ENCODE data around the gene DHDH. TPM values are rescaled to one million over a fixed set of nuclear protein-coding genes. Genes with fewer than 3 reads are reported as not detected.

Gene DHDH
- total and polyA plus RNA-seq, 2 of the 13 experiments (the other 11 are each of a cell fraction or from before 2014, with no cell fraction given) = 0.13 to 0.91 TPM

DNA sequence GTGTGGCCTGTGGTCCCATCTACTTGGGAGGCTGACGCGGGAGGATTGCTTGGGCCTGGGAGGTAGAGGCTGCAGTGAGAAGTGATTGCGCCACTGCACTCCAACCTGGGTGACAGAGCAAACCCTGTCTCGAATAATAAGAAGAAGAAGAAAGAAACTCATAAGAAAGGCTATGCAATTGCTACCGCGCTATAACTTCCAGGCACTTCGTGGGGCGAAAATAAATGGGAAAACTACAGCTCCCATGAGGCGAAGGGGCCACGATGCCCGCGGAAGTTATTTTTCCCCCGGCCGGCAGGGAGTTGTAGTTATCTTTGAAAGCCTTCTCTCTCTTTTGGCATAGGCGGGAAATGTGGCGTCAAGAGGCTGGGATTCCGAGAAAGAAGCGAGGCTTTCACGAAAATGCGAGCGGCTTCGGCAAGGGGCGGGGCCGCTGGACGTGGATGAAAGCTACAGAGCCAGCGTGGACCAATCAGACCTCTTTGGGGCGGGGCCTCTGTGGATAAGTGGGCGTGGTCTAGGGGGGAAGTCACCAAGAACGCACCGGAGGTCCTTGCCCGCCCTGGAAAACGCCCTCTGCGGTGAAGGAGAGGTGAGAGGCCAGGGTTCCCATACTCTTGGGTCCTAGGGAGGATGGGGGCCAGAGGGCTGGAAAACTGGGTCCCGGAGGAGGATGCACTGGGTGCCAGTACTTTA lies 33.6 kb upstream of the DHDH start, which contains the start of gene NUCB1 (continued):
- TF ChIP-seq, protein P1, sequence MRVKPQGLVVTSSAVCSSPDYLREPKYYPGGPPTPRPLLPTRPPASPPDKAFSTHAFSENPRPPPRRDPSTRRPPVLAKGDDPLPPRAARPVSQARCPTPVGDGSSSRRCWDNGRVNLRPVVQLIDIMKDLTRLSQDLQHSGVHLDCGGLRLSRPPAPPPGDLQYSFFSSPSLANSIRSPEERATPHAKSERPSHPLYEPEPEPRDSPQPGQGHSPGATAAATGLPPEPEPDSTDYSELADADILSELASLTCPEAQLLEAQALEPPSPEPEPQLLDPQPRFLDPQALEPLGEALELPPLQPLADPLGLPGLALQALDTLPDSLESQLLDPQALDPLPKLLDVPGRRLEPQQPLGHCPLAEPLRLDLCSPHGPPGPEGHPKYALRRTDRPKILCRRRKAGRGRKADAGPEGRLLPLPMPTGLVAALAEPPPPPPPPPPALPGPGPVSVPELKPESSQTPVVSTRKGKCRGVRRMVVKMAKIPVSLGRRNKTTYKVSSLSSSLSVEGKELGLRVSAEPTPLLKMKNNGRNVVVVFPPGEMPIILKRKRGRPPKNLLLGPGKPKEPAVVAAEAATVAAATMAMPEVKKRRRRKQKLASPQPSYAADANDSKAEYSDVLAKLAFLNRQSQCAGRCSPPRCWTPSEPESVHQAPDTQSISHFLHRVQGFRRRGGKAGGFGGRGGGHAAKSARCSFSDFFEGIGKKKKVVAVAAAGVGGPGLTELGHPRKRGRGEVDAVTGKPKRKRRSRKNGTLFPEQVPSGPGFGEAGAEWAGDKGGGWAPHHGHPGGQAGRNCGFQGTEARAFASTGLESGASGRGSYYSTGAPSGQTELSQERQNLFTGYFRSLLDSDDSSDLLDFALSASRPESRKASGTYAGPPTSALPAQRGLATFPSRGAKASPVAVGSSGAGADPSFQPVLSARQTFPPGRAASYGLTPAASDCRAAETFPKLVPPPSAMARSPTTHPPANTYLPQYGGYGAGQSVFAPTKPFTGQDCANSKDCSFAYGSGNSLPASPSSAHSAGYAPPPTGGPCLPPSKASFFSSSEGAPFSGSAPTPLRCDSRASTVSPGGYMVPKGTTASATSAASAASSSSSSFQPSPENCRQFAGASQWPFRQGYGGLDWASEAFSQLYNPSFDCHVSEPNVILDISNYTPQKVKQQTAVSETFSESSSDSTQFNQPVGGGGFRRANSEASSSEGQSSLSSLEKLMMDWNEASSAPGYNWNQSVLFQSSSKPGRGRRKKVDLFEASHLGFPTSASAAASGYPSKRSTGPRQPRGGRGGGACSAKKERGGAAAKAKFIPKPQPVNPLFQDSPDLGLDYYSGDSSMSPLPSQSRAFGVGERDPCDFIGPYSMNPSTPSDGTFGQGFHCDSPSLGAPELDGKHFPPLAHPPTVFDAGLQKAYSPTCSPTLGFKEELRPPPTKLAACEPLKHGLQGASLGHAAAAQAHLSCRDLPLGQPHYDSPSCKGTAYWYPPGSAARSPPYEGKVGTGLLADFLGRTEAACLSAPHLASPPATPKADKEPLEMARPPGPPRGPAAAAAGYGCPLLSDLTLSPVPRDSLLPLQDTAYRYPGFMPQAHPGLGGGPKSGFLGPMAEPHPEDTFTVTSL (CRISPR knock-in tag; IDR thresholded peaks at IDR 0.05; ENCODE audit: borderline replicate concordance) = peak; percentile 46; the same call in 1 of the 2 replicates
- TF ChIP-seq CREB1 (IDR thresholded peaks at IDR 0.05) (peak; percentile 59; the same call in 1 of the 2 replicates), CREB1 (CRISPR knock-in tag; IDR thresholded peaks at IDR 0.05) (peak; percentile 86; the same call in 1 of the 2 replicates), ZNF253 (CRISPR knock-in tag; IDR thresholded peaks at IDR 0.05; ENCODE audit: borderline replicate concordance) (no peak), ZNF230 (CRISPR knock-in tag; IDR thresholded peaks at IDR 0.05) (0 out of 2 replicates have a peak, but pooled peaks have one; percentile 57), SNAPC2 (CRISPR knock-in tag; IDR thresholded peaks at IDR 0.05) (0 out of 2 replicates have a peak, but pooled peaks have one; percentile 18), ETV5 (CRISPR knock-in tag; IDR thresholded peaks at IDR 0.05; ENCODE audit: borderline replicate concordance) (no peak; the same call in 1 of the 2 replicates), ZNF619 (CRISPR knock-in tag; IDR thresholded peaks at IDR 0.05) (no peak), ELF4 (CRISPR knock-in tag; IDR thresholded peaks at IDR 0.05; ENCODE audit: borderline replicate concordance) (peak; percentile 74; the same call in 1 of the 2 replicates), MTA1 (CRISPR knock-in tag; IDR thresholded peaks at IDR 0.05; ENCODE audit: borderline replicate concordance) (0 out of 2 replicates have a peak, but pooled peaks have one; percentile 32), NR2F6 (IDR thresholded peaks at IDR 0.05) (peak; percentile 30; the same call in 1 of the 2 replicates), NR2F6 (CRISPR knock-in tag; IDR thresholded peaks at IDR 0.05) (peak; percentile 56), SP1 (IDR thresholded peaks at IDR 0.05) (no peak), SP1 (CRISPR knock-in tag; IDR thresholded peaks at IDR 0.05) (peak; percentile 90), ZBTB42 (CRISPR knock-in tag; IDR thresholded peaks at IDR 0.05) (peak; percentile 58; the same call in 1 of the 2 replicates), GABPB1 (CRISPR knock-in tag; IDR thresholded peaks at IDR 0.05) (peak; percentile 93), ZNF333 (CRISPR knock-in tag; IDR thresholded peaks at IDR 0.05; ENCODE audit: borderline replicate concordance) (no peak)
- TF ChIP-seq, protein P2, sequence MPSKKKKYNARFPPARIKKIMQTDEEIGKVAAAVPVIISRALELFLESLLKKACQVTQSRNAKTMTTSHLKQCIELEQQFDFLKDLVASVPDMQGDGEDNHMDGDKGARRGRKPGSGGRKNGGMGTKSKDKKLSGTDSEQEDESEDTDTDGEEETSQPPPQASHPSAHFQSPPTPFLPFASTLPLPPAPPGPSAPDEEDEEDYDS (CRISPR knock-in tag; IDR thresholded peaks at IDR 0.05) = peak; percentile 79
- TF ChIP-seq, protein P3, sequence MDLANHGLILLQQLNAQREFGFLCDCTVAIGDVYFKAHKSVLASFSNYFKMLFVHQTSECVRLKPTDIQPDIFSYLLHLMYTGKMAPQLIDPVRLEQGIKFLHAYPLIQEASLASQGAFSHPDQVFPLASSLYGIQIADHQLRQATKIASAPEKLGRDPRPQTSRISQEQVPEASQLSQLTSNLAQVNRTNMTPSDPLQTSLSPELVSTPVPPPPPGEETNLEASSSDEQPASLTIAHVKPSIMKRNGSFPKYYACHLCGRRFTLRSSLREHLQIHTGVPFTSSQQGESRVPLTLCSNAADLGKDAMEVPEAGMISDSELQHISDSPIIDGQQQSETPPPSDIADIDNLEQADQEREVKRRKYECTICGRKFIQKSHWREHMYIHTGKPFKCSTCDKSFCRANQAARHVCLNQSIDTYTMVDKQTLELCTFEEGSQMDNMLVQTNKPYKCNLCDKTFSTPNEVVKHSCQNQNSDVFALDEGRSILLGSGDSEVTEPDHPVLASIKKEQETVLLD (CRISPR knock-in tag; IDR thresholded peaks at IDR 0.05; ENCODE audit: low read depth) = no peak
